ENCODE measurements around the gene HRAS. TPM values are rescaled to one million over a fixed set of nuclear protein-coding genes. Genes with fewer than 3 reads are reported as not detected.

HRAS gene
- total and polyA plus RNA-seq, 8 donors, result 14.2 to 181 (median 70.8) TPM

DNA sequence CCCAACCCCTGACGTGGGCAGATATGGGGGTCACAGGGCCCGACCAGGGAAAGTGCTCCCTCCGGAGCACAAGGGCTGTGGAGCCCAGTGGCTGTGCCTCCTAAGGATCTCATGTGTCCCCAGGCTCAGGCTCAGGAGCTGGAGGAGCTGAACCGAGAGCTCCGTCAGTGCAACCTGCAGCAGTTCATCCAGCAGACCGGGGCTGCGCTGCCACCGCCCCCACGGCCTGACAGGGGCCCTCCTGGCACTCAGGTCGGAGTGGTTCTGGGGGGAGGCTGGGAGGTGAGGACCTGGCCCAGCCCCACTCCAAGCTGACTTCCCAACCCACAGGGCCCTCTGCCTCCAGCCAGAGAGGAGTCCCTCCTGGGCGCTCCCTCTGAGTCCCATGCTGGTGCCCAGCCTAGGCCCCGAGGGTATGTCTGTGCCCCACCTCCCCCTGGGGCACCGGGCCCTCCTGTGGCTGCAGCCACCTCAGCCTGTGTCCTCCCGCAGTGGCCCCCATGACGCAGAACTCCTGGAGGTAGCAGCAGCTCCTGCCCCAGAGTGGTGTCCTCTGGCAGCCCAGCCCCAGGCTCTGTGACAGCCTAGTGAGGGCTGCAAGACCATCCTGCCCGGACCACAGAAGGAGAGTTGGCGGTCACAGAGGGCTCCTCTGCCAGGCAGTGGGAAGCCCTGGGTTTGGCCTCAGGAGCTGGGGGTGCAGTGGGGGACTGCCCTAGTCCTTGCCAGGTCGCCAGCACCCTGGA, 27.9 kb upstream of the HRAS start:
- Histone ChIP-seq H3K36me3 (peaks cover 0 to 16% (median 7%) of the 10 kb centered on the region in 4 donors), H3K27ac (peak overlapping the region in 3 of 5 donors; percentile 29 to 95 (median 29)), H3K9me3 (no peaks in the 10 kb centered on the region), H3K27me3 (peaks cover 0 to 18% (median under 1%) of the 10 kb centered on the region in 3 donors), H3K4me1 (peaks cover 27 to 69% (median 62%) of the 10 kb centered on the region in 4 donors), H3K4me3 (peak overlapping the region in 3 of 4 donors; percentile 84 to 91 (median 89))
- 51 to 80% (median 63%) methylated on average over 7 to 18 of the region's 18 CpGs for WGBS, 5 donors
- intact Hi-C loops (cut with DNase I; ENCODE audit: low total_unique reads), result no loop called here
- TF ChIP-seq, protein P1, sequence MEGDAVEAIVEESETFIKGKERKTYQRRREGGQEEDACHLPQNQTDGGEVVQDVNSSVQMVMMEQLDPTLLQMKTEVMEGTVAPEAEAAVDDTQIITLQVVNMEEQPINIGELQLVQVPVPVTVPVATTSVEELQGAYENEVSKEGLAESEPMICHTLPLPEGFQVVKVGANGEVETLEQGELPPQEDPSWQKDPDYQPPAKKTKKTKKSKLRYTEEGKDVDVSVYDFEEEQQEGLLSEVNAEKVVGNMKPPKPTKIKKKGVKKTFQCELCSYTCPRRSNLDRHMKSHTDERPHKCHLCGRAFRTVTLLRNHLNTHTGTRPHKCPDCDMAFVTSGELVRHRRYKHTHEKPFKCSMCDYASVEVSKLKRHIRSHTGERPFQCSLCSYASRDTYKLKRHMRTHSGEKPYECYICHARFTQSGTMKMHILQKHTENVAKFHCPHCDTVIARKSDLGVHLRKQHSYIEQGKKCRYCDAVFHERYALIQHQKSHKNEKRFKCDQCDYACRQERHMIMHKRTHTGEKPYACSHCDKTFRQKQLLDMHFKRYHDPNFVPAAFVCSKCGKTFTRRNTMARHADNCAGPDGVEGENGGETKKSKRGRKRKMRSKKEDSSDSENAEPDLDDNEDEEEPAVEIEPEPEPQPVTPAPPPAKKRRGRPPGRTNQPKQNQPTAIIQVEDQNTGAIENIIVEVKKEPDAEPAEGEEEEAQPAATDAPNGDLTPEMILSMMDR (IDR thresholded peaks at IDR 0.05), result no peak
- no peak for TF ChIP-seq POLR2A (IDR thresholded peaks at IDR 0.05)
- no peak for TF ChIP-seq POLR2AphosphoS5 (IDR thresholded peaks at IDR 0.05)
- TF ChIP-seq EP300 (IDR thresholded peaks at IDR 0.05), result no peak
- no peak for DNase-seq

DNA sequence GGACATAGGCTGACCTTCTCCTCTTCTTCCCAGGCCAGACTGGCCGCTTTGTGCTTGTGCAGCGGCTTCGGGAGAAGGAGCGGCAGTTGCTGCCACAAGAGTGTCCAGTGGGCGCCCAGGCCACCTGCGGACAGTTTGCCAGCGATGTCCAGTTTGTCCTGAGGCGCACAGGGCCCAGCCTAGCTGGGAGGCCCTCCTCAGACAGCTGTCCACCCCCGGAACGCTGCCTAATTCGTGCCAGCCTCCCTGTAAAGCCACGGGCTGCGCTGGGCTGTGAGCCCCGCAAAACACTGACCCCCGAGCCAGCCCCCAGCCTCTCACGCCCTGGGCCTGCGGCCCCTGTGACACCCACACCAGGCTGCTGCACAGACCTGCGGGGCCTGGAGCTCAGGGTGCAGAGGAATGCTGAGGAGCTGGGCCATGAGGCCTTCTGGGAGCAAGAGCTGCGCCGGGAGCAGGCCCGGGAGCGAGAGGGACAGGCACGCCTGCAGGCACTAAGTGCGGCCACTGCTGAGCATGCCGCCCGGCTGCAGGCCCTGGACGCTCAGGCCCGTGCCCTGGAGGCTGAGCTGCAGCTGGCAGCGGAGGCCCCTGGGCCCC, 26.8 kb upstream of the HRAS start:
- DNase-seq, result no peak
- WGBS, 5 donors, result 31 to 87% (median 72%) methylated on average over 6 to 29 of the region's 29 CpGs
- H3K4me1 ChIP-seq, result peaks cover 21 to 59% (median 52%) of the 10 kb centered on the region in 4 donors
- peak overlapping the region; percentile 84 to 92 (median 90) for H3K4me3 ChIP-seq
- TF ChIP-seq POLR2AphosphoS5 (IDR thresholded peaks at IDR 0.05) (no peak), EP300 (IDR thresholded peaks at IDR 0.05) (no peak), POLR2A (IDR thresholded peaks at IDR 0.05) (no peak)
- TF ChIP-seq, protein P1 (IDR thresholded peaks at IDR 0.05), result no peak
- peak overlapping the region; percentile 90 to 98 (median 91) for H3K27ac ChIP-seq
- no peaks in the 10 kb centered on the region for H3K9me3 ChIP-seq
- peaks cover 0 to 16% (median 7%) of the 10 kb centered on the region in 4 donors for H3K36me3 ChIP-seq
- intact Hi-C loops (cut with DNase I; ENCODE audit: low total_unique reads), result no loop called here
- peaks cover 0 to 25% (median 4%) of the 10 kb centered on the region in 3 donors for H3K27me3 ChIP-seq

DNA sequence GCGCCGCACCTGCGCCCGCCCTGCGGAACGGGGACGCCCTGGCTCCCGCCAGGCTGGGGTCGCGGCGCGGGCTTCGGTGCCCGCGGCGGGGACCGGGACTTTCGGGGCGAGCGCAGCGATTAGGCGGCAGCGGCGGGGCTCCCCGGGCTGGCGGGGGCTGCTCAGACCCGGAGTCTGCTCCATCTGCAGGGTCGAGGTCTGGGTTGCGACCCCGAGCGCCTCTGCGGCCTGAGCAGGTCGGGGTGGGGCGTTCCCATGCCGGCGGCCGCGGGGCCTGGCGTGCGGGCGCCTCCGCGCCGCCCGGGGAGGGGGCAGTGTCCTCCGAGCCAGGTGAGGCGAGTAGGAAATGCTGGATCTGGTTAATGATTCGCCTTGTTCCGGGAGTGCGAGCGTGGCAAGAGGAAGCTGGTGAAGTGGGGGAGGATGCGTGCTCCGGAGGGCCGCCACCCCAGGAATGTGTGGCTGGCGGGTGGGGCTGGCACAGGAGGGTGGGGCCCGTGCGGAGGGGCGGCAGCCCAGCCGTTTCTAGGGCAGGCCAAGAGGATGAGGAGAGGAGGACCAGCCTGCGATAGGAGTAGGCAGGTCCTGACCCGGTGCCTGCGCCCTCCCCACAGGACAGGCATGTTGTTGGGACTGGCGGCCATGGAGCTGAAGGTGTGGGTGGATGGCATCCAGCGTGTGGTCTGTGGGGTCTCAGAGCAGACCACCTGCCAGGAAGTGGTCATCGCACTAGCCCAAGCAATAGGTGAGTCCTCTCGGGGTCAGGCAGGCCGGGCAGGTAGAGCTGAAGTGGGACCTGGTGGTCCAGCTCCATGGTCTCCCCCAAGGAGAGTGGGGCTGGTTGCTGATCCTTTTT, 26.0 kb upstream of the HRAS start:
- 4 to 19% (median 8%) methylated on average over 26 to 67 of the region's 67 CpGs for WGBS, 5 donors
- DNase-seq, result peak; percentile 89 to 96
- Histone ChIP-seq H3K4me1 (peaks cover 21 to 52% (median 45%) of the 10 kb centered on the region in 4 donors), H3K27me3 (peaks cover 0 to 33% (median 12%) of the 10 kb centered on the region in 3 donors), H3K27ac (peak overlapping the region; percentile 90 to 98 (median 91)), H3K4me3 (peak overlapping the region; percentile 84 to 92 (median 90)), H3K9me3 (no peaks in the 10 kb centered on the region), H3K36me3 (peaks cover 0 to 16% (median 7%) of the 10 kb centered on the region in 4 donors)
- TF ChIP-seq POLR2A (IDR thresholded peaks at IDR 0.05) (no peak), EP300 (IDR thresholded peaks at IDR 0.05) (no peak), POLR2AphosphoS5 (IDR thresholded peaks at IDR 0.05) (peak in 2 of 3 donors; percentile 78 to 85)
- intact Hi-C loops (cut with DNase I; ENCODE audit: low total_unique reads), result no loop called here

DNA sequence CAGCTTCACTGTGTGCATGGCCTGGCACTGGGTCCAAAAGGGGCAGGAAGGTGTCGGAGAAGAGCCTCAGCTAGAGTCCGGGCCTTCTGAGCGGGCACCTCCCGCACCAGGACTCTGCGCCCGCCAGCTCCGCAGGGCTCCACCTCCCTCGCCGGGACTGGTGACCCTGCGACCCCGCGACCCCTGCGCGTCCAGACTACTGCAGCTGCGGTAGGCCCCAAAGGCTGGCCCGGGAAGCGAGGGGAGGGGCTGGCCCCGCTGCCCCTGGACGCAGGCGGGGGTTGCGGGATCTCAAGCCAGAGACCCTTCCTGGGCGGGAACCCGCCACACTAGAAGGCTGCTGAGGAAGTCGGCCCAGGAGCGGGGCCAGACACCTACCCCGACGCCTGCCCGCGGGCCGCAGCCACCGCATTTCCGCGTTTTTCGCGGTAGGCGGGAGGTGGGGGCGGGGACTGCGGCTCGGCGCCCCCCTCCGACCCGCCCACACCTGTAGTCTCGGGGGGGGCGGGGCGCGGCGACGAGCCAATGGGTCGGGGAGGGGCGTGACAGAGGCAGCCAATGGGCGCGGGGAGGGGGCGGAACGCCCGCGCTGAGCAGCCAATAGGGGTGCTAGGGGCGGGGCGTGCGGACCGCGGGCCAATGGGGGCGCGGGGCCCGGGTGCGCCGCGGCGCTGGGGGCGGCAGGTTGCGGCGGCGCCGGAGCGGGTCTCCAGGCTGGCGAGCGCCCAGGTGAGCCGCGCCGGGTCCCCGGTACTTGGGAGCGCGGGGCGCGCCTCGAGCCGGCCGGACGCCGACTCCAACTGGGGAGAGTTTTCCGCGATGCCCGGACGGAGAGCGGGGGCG, 25.1 kb upstream of the HRAS start, which contains the start of the genes LMNTD2 and RASSF7:
Gene LMNTD2, minus strand, starts transcription at position 434 of the 843 bp plus-strand sequence. Its CDS starts 22 bp downstream, at position 412.
Gene RASSF7, plus strand, starts transcription at position 666 of the 843 bp plus-strand sequence. CDS start 799 bp downstream, outside the sequence.
- intact Hi-C loops (cut with DNase I; ENCODE audit: low total_unique reads), result no loop called here

More for the DNA sequence above, 25.1 kb upstream of the HRAS start, which contains the start of the genes LMNTD2 and RASSF7:
- H3K4me3 ChIP-seq, result peak within 1 kb of the TSS; percentile 84 to 92 (median 90)
- H3K36me3 ChIP-seq, result peaks cover 0 to 16% (median 7%) of the 10 kb centered on the region in 4 donors
- no peaks in the 10 kb centered on the region for H3K9me3 ChIP-seq
- peak within 1 kb of the TSS; percentile 90 to 98 (median 94) for H3K27ac ChIP-seq
- H3K27me3 ChIP-seq, result peaks cover 0 to 42% (median 20%) of the 10 kb centered on the region in 3 donors
- H3K4me1 ChIP-seq, result peaks cover 29 to 57% (median 51%) of the 10 kb centered on the region in 4 donors
- WGBS, 5 donors, result 2 to 6% (median 4%) methylated on average over 21 to 94 of the region's 95 CpGs
- peak; percentile 95 to 97 for DNase-seq
- peak in 1 of 4 donors; percentile 24 for TF ChIP-seq POLR2A (IDR thresholded peaks at IDR 0.05)
- TF ChIP-seq POLR2AphosphoS5 (IDR thresholded peaks at IDR 0.05), result peak in 2 of 3 donors; percentile 82 to 88
- no peak for TF ChIP-seq EP300 (IDR thresholded peaks at IDR 0.05)

Measured in stomach (tissue), 9 donors.